Pulmonary artery endothelial cell (primary cell): ENCODE results near the gene LYRM7. TPM values are rescaled to one million over a fixed set of nuclear protein-coding genes. Genes with fewer than 3 reads are reported as not detected.
"Not testable (repeated sequence)": the region's sequence is repeated elsewhere in the genome, so short reads cannot be mapped to it uniquely, and the experiment has no call there.

ENCODE experiments used
- DNase-seq: peaks from one replicate; pipeline ENCODE4 v3.0.0-alpha.2; 2011; ENCODE audit warnings: low read depth, low spot score
- total RNA-seq: library from RNA; depleted of rRNA; stranded (reverse); fragments of >200 nt; gene quantifications from 2 replicates; pipeline ENCODE4 v1.2.3, GENCODE V29; 2014

LYRM7 gene
- total RNA-seq, 1 donor from 2014 or later = 6.7 TPM

GRCh38 chr5:131220566-131220965 is 49.8 kb downstream of the LYRM7 start:
- DNase-seq = no peak

DNA sequence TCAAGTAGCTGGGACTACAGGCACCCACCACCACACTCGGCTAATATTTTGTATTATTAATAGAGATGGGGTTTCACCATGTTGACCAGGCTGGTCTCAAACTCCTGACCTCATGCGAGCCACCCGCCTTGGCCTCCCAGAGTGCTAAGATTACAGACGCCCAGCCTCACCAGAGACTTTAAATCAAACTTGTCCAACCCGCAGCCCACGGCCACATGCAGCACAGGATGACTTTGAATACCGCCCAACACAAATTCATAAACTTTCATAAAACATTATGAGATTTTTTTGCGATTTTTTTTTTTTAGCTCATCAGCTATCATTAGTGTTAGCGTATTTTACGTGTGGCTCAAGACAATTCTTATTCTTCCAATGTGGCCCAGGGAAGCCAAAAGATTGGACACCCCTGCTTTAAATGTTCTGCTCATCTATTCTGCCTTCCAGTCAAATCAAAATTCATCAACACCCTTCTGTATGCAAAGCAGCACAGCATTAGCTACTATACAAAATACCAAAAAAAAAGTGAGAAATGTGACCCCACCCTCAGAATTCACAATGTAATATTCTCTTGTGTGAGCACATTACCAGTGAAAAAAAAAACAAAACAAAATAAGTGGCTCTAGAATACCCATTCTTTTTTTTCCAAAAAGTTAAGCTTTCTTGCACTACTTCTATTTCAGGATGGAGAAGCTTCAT is 50.4 kb downstream of the LYRM7 start:
- DNase-seq = no peak

- no peak for DNase-seq
Measured at GRCh38 chr5:131221888-131222287, 51.1 kb downstream of the LYRM7 start.

DNA sequence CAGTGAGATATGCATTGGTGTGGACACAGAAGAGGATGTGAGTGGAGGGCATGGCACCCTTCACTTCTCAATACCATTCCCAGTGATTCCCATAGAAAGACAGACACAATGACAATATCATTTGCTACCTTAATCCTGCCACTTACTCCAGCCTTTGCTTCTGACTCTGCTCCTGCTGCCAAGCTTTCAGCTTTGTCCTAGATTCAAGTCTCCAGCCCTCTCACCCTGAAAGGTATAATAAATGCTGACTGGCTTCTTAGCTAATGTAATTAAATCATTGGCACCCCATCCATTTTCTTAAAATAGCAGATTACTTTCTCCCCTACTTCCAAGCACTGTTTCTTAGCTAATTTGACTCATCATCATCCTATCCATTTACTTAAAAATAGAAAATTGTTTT is 52.0 kb downstream of the LYRM7 start:
- no peak for DNase-seq

DNA sequence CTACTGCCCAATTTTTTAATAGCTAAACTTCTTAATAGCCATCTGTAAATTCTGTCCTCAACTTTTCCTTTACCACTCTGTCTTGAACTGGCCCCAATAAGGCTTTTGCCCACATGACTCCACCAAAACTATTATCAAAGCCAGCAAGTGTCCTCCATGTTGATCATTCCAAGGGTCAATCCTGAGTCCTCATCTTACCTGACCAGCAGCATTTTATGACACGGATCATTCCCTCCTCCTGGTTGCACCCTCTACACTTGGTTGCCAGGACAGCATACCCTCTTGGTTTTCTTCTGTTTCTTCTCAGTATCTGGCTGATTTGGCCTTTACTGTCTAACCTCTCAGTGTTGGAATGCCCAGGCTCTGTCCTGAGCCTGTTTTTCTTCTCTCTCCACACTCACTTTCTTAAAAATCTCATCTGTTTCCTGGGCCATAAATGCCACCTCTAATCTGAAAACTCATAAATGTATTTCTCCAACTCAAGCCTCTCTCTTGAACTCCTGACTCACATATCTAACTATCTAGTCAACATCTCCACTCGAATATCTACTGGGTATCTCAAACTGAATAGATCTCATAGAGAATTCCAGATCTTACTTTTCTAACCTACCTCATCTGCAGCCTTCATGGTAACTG is 53.1 kb downstream of the LYRM7 start:
- DNase-seq = no peak

GRCh38 chr5:131224387-131225201 is 53.9 kb downstream of the LYRM7 start:
- DNase-seq = no peak

DNA sequence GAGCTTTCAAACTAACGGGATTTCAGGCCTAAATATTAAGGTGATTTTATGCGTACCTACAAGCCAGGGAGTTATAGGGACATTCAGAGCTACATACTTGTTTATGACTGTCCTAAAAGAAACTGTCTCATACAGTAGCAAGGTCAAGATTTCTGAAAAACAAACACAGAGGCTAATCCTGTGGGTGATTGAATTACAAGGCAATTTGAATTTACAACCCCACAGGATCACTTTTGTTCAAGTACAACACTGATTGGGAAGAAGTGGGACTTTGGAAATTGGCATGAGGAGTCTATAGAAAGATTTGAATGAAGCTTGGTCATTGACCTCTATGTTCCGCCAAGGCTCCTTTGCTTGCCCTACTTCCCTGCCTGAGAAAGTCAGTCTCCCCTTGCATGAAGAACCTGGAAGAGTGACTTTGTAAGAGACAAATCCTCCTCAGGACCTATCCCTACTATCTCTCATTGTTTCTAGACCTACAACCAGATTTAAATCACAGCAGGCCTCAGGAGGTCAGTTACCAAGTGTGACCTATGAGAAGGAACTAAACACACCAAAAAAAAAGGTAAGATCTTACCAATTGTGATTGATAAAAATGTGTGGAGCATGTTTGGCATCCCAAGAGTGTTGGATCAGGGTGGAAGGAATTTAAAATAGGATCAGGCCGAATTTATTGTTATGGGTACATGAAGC is 54.7 kb downstream of the LYRM7 start:
- no peak for DNase-seq

GRCh38 chr5:131226899-131227298 is 56.2 kb downstream of the LYRM7 start:
- no peak for DNase-seq

GRCh38 chr5:131228646-131229045 is 57.9 kb downstream of the LYRM7 start:
- DNase-seq = no peak

- no peak for DNase-seq
Measured at GRCh38 chr5:131229623-131230022, 58.9 kb downstream of the LYRM7 start.

DNA sequence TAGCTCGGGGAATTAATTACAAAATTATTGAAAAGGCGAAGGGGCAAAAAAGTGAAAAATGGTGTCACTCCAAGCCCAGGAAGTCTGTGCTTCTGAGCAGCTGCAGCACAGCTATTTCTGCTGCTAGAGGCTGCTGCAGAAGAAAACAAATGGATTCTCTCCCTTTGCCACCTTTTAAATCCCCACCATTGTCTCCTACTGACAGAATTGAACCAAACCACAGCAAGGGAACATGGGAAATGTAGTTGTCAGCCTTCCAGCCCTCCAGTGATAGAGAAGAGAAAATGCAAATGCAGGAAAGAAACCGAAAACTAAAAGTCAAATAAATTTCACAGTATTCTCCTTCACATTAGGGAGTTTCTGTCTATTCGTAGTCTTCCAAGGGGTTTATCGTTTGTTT is 59.7 kb downstream of the LYRM7 start:
- DNase-seq = no peak

- DNase-seq = no peak
Measured at GRCh38 chr5:131239686-131240085, 68.9 kb downstream of the LYRM7 start.

- no peak for DNase-seq
Measured at GRCh38 chr5:131242728-131243255, 72.0 kb downstream of the LYRM7 start.

DNA sequence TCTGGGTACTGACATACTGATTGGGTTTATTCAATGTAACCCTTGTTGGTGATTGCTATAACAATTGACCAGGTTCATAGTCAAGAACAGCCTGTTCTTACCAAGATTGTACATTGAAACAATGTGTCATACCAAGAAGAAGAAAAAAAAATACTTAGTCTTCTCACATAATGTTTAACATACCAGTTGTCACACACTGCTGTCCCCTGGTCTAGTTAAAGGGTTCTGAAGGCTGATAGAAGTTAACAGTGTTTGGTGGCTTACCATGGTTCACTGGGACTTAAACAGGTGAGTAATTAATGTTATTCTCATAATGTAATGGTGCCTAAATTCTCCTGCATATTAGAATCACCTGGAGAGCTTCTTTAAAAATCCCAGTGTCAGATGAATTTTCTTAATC is 74.6 kb downstream of the LYRM7 start:
- DNase-seq = no peak

DNA sequence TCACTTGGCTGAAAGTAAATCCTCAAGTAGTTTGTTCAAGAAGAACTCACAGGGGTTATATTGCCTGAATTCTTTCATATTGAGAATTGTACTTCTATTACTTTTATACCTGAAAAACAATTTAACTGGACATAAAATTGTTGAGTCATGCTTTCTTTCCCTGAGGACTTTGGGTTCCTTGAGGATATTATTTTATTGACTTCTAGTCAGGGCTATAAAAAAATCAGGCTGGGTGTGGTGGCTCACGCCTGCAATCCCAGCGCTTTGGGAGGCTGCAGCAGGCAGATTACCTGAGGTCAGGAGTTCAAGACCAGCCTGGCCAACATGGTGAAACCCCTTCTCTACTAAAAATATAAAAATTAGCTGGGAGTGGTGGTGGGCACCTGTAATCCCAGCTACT is 75.2 kb downstream of the LYRM7 start:
- DNase-seq = no peak

DNA sequence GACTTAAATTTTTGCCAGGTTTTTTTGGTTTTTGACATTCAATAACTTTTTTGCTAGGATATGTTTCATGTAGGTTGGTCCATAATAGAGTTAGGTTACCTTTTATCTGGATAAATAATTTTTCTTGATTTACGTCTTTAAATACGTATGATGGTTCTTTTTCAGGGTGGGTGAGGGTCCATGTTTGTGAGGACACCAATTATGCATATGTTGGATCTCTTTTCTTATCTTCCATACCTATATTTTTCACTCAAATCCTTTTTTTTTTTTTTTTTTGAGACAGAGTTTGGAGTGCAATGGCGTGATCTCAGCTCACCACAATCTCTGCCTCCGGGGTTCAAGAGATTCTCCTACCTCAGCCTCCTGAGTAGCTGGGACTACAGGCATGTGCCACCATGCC is 75.8 kb downstream of the LYRM7 start:
- no peak for DNase-seq

DNA sequence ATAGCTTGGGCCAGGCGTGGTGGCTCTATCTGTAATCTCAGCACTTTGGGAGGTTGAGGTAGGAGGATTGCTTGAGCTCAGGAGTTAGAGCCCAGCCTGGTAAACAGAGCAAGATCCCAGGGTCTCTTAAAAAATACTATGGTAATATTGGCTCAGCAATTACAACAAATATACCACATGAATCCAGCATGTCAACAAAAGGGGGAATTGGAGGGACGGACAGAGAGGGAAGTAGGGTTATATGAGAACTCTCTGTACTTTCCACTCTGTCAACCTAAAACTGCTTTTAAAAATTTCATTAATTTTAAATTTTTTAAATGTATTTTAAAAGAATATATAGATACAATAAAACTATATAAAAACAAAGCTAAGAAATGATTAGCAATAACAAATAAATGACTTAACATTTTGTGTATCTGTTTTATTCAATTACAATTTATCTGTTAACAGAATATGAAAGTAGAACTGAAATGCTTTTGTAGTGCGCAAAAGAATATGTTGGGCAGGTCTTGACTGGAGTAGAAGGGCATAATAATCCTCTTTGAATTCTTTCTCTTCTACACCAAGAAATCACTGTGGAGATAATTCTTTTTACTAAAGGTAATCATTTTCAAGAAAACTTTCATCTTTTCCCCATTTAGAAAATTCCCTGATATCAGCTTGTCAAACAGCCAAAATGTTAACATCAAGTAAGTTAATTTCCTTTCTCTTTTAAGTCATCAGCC is 80.2 kb downstream of the LYRM7 start:
- DNase-seq = no peak

- no peak for DNase-seq
Measured at GRCh38 chr5:131252824-131253171, 82.1 kb downstream of the LYRM7 start.

DNA sequence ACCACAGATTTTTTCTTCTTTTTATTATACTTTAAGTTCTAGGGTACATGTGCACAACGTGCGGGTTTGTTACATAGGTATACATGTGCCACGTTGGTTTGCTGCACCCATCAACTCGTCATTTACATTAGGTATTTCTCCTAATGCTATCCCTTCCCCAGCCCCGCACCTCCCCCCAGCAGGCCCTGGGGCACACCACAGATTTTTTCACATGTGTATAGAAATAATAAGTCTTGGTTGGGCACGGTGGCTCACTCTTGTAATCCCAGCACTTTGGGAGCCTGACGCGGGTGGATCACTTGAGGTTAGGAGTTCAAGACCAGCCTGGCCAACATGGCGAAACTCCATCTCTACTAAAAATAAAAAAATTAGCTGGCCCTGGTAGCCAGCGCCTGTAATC is 83.3 kb downstream of the LYRM7 start:
- DNase-seq = not testable (repeated sequence)

DNA sequence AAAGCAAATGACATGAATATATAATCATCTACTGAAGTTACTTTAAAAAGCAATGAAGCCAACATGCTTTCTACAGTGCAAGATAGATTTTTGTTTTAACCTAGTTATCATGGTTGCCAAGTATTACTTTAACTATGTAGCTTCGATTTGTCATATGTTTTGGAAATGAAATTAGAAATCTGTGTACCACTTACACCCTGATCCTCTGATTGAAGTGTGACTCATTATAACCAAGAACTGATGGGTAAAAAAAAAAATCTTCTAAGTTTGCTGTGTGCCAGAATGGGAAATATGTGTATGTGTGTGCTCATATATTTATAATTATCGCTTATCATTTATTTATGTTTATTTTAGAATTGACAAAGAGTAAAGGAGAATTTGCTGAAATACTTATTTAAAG is 84.0 kb downstream of the LYRM7 start:
- DNase-seq = no peak
